Natural killer cell treated with Interleukin-12 subunit alpha and Interleukin-12 subunit beta and Interleukin-15 and Interleukin-18, amount 100 ng/mL, for 72 hours (primary cell): ENCODE measurements around the gene ZNF148. TPM values are rescaled to one million over a fixed set of nuclear protein-coding genes. Genes with fewer than 3 reads are reported as not detected.
A peak's percentile ranks its signal among the peaks of the same experiment; 100 is the strongest.

ENCODE experiments used
- ATAC-seq, 2 donors: fragments of 150-1000 bp; cut with Tn5 transposase in 1 of 2; sonication (Bioruptor Pico), chemical (Tn5 transposase) in 1 of 2; 2 replicates each; pipeline ENCODE4 v1.10.0; 2021
- DNase-seq: peaks from one replicate; pipeline ENCODE4 v3.0.0; 2022; ENCODE audit warnings: low spot score
- H3K27ac Mint-ChIP-seq, 2 donors: 1 replicate in 1 of 2; 2 replicates in 1 of 2; pipeline ENCODE4 v1.8.0; 2022; ENCODE audit warnings: mixed read lengths in 2 of 2, mild to moderate bottlenecking in 1 of 2, moderate library complexity in 1 of 2
- H3K27me3 Mint-ChIP-seq, 2 donors: 1 replicate in 1 of 2; 2 replicates in 1 of 2; pipeline ENCODE4 v1.8.0; 2022; ENCODE audit warnings: mixed read lengths in 2 of 2
- H3K36me3 Mint-ChIP-seq: one replicate; pipeline ENCODE4 v1.8.0; 2022; ENCODE audit warnings: mixed read lengths
- H3K4me1 Mint-ChIP-seq, 2 donors: 1 replicate in 1 of 2; 2 replicates in 1 of 2; pipeline ENCODE4 v1.8.0; 2022; ENCODE audit warnings: low read depth in 2 of 2, mixed read lengths in 2 of 2, mild to moderate bottlenecking in 1 of 2
- H3K4me3 Mint-ChIP-seq: one replicate; pipeline ENCODE4 v1.8.0; 2022; ENCODE audit warnings: mixed read lengths
- H3K9me3 Mint-ChIP-seq: 2 replicates; pipeline ENCODE4 v1.8.0; 2022; ENCODE audit warnings: mixed read lengths
- total RNA-seq, 2 donors: library from RNA; stranded (reverse); gene quantifications; one replicate each; pipeline ENCODE4 v1.2.3, GENCODE V29; 2022

ZNF148 gene
- total RNA-seq, 2 donors from 2014 or later, result 40.9 to 51.8 TPM

- ATAC-seq (no peak), DNase-seq (no peak)
- H3K4me1 Mint-ChIP-seq, result peaks cover 21 to 28% of the 10 kb centered on the region in 2 donors
- H3K27ac Mint-ChIP-seq, result peak overlapping the region in 1 of 2 donors; percentile 44
- H3K9me3 Mint-ChIP-seq, result no peaks in the 10 kb centered on the region
- H3K4me3 Mint-ChIP-seq, result no peak overlapping the region
- peaks cover 18% of the 10 kb centered on the region for H3K36me3 Mint-ChIP-seq
- no peaks in the 10 kb centered on the region for H3K27me3 Mint-ChIP-seq
These were observed 58.9 kb downstream of the ZNF148 start for GRCh38 chr3:125316246-125316645.

- peaks cover 18% of the 10 kb centered on the region for H3K36me3 Mint-ChIP-seq
- peak in 1 of 2 donors; percentile 70 for ATAC-seq
These were observed 62.0 kb downstream of the ZNF148 start for GRCh38 chr3:125313060-125313635.

GRCh38 chr3:125310623-125311081, 64.5 kb downstream of the ZNF148 start:
- peaks cover 18% of the 10 kb centered on the region for H3K36me3 Mint-ChIP-seq
- DNase-seq, result no peak

More at GRCh38 chr3:125313060-125313635, 62.0 kb downstream of the ZNF148 start:
- H3K4me1 Mint-ChIP-seq, result peaks cover 35 to 50% of the 10 kb centered on the region in 2 donors
- no peak for DNase-seq
- H3K4me3 Mint-ChIP-seq, result no peak overlapping the region
- H3K27me3 Mint-ChIP-seq, result no peaks in the 10 kb centered on the region
- H3K27ac Mint-ChIP-seq, result no peak overlapping the region
- H3K9me3 Mint-ChIP-seq, result no peaks in the 10 kb centered on the region

GRCh38 chr3:125309476-125309875, 65.6 kb downstream of the ZNF148 start:
- Mint-ChIP-seq H3K27ac (peak overlapping the region; percentile 36 to 38), H3K9me3 (no peaks in the 10 kb centered on the region), H3K27me3 (no peaks in the 10 kb centered on the region), H3K4me3 (peak overlapping the region; percentile 38), H3K36me3 (peaks cover 18% of the 10 kb centered on the region), H3K4me1 (peaks cover 36 to 54% of the 10 kb centered on the region in 2 donors)
- ATAC-seq (no peak), DNase-seq (no peak)

More at GRCh38 chr3:125310623-125311081, 64.5 kb downstream of the ZNF148 start:
- Mint-ChIP-seq H3K4me1 (peaks cover 35 to 48% of the 10 kb centered on the region in 2 donors), H3K27ac (peak overlapping the region; percentile 81 to 94), H3K27me3 (no peaks in the 10 kb centered on the region), H3K9me3 (no peaks in the 10 kb centered on the region), H3K4me3 (peak overlapping the region; percentile 91)
- peak; percentile 90 to 97 for ATAC-seq

- ATAC-seq (no peak), DNase-seq (no peak)
- no peak overlapping the region for H3K27ac Mint-ChIP-seq
- no peak overlapping the region for H3K4me3 Mint-ChIP-seq
- H3K4me1 Mint-ChIP-seq, result peaks cover 34 to 53% of the 10 kb centered on the region in 2 donors
- H3K27me3 Mint-ChIP-seq, result no peaks in the 10 kb centered on the region
- H3K36me3 Mint-ChIP-seq, result peaks cover under 1% of the 10 kb centered on the region
- no peaks in the 10 kb centered on the region for H3K9me3 Mint-ChIP-seq
These were observed 68.5 kb downstream of the ZNF148 start for GRCh38 chr3:125306620-125307019.

- ATAC-seq (no peak), DNase-seq (no peak)
- Mint-ChIP-seq H3K4me1 (peaks cover 25 to 30% of the 10 kb centered on the region in 2 donors), H3K27ac (no peak overlapping the region), H3K4me3 (no peak overlapping the region), H3K27me3 (no peaks in the 10 kb centered on the region), H3K36me3 (no peaks in the 10 kb centered on the region), H3K9me3 (no peaks in the 10 kb centered on the region)
These were observed 72.2 kb downstream of the ZNF148 start for GRCh38 chr3:125302932-125303331.

- no peaks in the 10 kb centered on the region for H3K9me3 Mint-ChIP-seq
- no peak overlapping the region for H3K27ac Mint-ChIP-seq
- H3K4me1 Mint-ChIP-seq, result peaks cover 20 to 24% of the 10 kb centered on the region in 2 donors
- H3K27me3 Mint-ChIP-seq, result no peaks in the 10 kb centered on the region
- no peaks in the 10 kb centered on the region for H3K36me3 Mint-ChIP-seq
- no peak overlapping the region for H3K4me3 Mint-ChIP-seq
- no peak for ATAC-seq
- DNase-seq, result no peak
These were observed 74.7 kb downstream of the ZNF148 start for GRCh38 chr3:125300416-125300815.

- H3K4me3 Mint-ChIP-seq, result no peak overlapping the region
- H3K4me1 Mint-ChIP-seq, result peaks cover 28 to 34% of the 10 kb centered on the region in 2 donors
- no peaks in the 10 kb centered on the region for H3K9me3 Mint-ChIP-seq
- H3K27ac Mint-ChIP-seq, result no peak overlapping the region
- ATAC-seq, result no peak
- DNase-seq, result no peak
- H3K27me3 Mint-ChIP-seq, result no peaks in the 10 kb centered on the region
- H3K36me3 Mint-ChIP-seq, result no peaks in the 10 kb centered on the region
These were observed 80.7 kb downstream of the ZNF148 start for GRCh38 chr3:125294411-125294810.

GRCh38 chr3:125292015-125292414, 83.1 kb downstream of the ZNF148 start:
- no peaks in the 10 kb centered on the region for H3K36me3 Mint-ChIP-seq
- H3K9me3 Mint-ChIP-seq, result no peaks in the 10 kb centered on the region
- peaks cover 25 to 34% of the 10 kb centered on the region in 2 donors for H3K4me1 Mint-ChIP-seq
- no peak overlapping the region for H3K27ac Mint-ChIP-seq
- H3K4me3 Mint-ChIP-seq, result no peak overlapping the region
- ATAC-seq, result no peak
- no peak for DNase-seq
- H3K27me3 Mint-ChIP-seq, result no peaks in the 10 kb centered on the region

GRCh38 chr3:125289429-125289981, 85.6 kb downstream of the ZNF148 start:
- Mint-ChIP-seq H3K9me3 (no peaks in the 10 kb centered on the region), H3K4me1 (peaks cover 24 to 35% of the 10 kb centered on the region in 2 donors), H3K36me3 (no peaks in the 10 kb centered on the region), H3K27ac (no peak overlapping the region), H3K4me3 (no peak overlapping the region), H3K27me3 (no peaks in the 10 kb centered on the region)
- ATAC-seq (no peak), DNase-seq (no peak)

GRCh38 chr3:125287248-125287647, 87.9 kb downstream of the ZNF148 start:
- no peak for DNase-seq
- Mint-ChIP-seq H3K9me3 (no peaks in the 10 kb centered on the region), H3K4me3 (no peak overlapping the region), H3K27me3 (no peaks in the 10 kb centered on the region), H3K36me3 (no peaks in the 10 kb centered on the region), H3K4me1 (peaks cover 15 to 34% of the 10 kb centered on the region in 2 donors), H3K27ac (no peak overlapping the region)
- ATAC-seq, result no peak

- Mint-ChIP-seq H3K9me3 (no peaks in the 10 kb centered on the region), H3K36me3 (no peaks in the 10 kb centered on the region), H3K27ac (no peak overlapping the region), H3K27me3 (no peaks in the 10 kb centered on the region), H3K4me1 (peaks cover 4 to 11% of the 10 kb centered on the region in 2 donors), H3K4me3 (no peak overlapping the region)
- DNase-seq (no peak), ATAC-seq (no peak)
These were observed 93.7 kb downstream of the ZNF148 start for GRCh38 chr3:125281381-125281780.

- no peak overlapping the region for H3K4me3 Mint-ChIP-seq
- H3K27me3 Mint-ChIP-seq, result no peaks in the 10 kb centered on the region
- no peak overlapping the region for H3K27ac Mint-ChIP-seq
- DNase-seq (no peak), ATAC-seq (no peak)
- H3K4me1 Mint-ChIP-seq, result peaks cover 4 to 11% of the 10 kb centered on the region in 2 donors
- no peaks in the 10 kb centered on the region for H3K36me3 Mint-ChIP-seq
- H3K9me3 Mint-ChIP-seq, result no peaks in the 10 kb centered on the region
These were observed 94.3 kb downstream of the ZNF148 start for GRCh38 chr3:125280668-125281361.

GRCh38 chr3:125278155-125278554, 97.0 kb downstream of the ZNF148 start:
- Mint-ChIP-seq H3K4me3 (no peak overlapping the region), H3K27me3 (no peaks in the 10 kb centered on the region), H3K9me3 (no peaks in the 10 kb centered on the region), H3K4me1 (peaks cover 4% of the 10 kb centered on the region in 2 donors), H3K27ac (no peak overlapping the region), H3K36me3 (no peaks in the 10 kb centered on the region)
- DNase-seq, result no peak
- ATAC-seq, result no peak
